CD4-positive, alpha-beta T cell treated with Interleukin-10 for 1 hour (primary cell): ENCODE measurements around the gene KLHL9.

ENCODE experiments used
- DNase-seq: peaks from one replicate; pipeline ENCODE4 v3.0.0-alpha.2; 2020

Gene KLHL9

GRCh38 chr9:21316860-21317259 is 18.3 kb downstream of the KLHL9 start:
- DNase-seq, result no peak

- no peak for DNase-seq
Measured at GRCh38 chr9:21316032-21316842, 19.0 kb downstream of the KLHL9 start.

GRCh38 chr9:21314152-21314551 is 21.1 kb downstream of the KLHL9 start:
- no peak for DNase-seq

GRCh38 chr9:21311889-21312288 is 23.3 kb downstream of the KLHL9 start:
- DNase-seq, result no peak

- DNase-seq, result no peak
Measured at GRCh38 chr9:21305213-21305612, 30.0 kb downstream of the KLHL9 start, which contains the start of gene IFNA5. TSS of gene IFNA5 (minus strand) at chr9:21305313. CDS start at chr9:21305256, 57 bp downstream.

- no peak for DNase-seq
Measured at GRCh38 chr9:21295992-21296391, 39.2 kb downstream of the KLHL9 start.

GRCh38 chr9:21294904-21295538 is 40.2 kb downstream of the KLHL9 start:
- no peak for DNase-seq

GRCh38 chr9:21294364-21294774 is 40.8 kb downstream of the KLHL9 start:
- DNase-seq, result no peak

- DNase-seq, result no peak
Measured at GRCh38 chr9:21289848-21290247, 45.4 kb downstream of the KLHL9 start.

GRCh38 chr9:21287280-21287679 is 47.9 kb downstream of the KLHL9 start:
- DNase-seq, result no peak

- no peak for DNase-seq
Measured at GRCh38 chr9:21286659-21287058, 48.5 kb downstream of the KLHL9 start.

GRCh38 chr9:21286099-21286498 is 49.1 kb downstream of the KLHL9 start:
- DNase-seq, result no peak

GRCh38 chr9:21281275-21281674 is 53.9 kb downstream of the KLHL9 start:
- DNase-seq, result no peak
